ENCODE data around the gene DPH6.

DPH6 gene

DNA sequence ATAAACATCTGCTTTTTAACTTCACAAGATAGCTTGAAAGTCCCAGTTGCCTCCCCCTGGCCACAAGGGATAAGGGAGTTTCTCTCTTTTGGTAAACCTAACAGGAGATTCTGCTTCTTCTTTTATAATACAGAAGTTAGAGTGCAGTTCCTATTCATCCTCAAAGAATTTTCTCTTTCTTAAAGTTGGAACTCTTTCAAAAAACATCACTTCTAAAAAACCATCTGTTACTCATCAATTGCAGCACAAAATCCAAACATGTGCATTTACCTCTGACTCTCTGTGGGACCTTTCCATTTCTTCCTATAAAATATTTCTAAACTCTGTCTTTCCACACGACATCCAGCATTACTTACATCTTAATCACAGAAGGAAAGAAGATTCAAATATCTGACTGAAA lies 5.1 kb downstream of the DPH6 start:
- DNase-seq (ENCODE audit: low read depth) = no peak

DNA sequence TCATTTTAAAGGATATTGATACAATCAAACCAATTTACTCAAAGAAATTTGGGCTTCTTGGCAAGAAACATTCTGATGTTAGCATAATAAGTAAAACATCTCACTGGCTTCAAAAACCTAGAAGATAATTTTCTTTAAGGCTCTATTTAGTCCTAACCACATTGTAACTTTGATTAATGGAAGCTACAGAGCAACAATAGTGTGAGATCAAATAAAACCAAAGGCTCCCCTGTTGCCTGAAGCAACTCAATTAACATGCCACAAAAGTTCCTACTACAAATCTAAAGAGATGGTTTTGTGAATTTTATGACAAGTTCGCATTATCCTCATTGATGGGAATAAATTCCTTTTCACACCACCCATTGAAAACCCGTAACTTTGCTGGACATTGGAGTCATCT lies 5.9 kb downstream of the DPH6 start:
- DNase-seq (ENCODE audit: low read depth) = no peak

DNA sequence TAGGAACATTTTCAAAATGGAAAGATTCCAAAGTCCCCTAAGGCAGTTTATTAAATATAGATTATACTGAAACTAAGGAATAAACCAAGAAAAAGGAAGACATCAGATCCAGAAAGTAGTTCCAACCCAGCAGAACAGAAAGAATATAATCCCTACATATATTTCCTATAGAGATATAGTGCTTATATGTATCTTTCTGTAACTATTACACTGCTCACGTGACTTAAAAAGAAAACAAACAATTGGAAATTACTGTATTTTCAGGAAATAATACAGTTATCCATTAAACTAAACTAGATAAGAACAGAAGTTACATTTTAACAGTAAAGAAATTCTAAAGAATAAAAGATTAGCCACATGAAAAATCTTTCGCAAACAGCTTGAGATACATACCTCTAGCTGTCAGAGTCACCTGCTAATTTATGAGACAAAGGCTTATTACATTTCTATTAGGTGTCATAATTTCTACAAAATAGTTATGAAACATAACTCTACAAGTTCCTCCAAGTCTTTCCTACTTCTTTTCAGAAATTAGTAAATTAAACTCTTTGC lies 10.5 kb downstream of the DPH6 start:
- DNase-seq (ENCODE audit: low read depth) = no peak

- DNase-seq (ENCODE audit: low read depth) = no peak
These were observed 12.5 kb downstream of the DPH6 start for GRCh38 chr15:35533130-35534110.

DNA sequence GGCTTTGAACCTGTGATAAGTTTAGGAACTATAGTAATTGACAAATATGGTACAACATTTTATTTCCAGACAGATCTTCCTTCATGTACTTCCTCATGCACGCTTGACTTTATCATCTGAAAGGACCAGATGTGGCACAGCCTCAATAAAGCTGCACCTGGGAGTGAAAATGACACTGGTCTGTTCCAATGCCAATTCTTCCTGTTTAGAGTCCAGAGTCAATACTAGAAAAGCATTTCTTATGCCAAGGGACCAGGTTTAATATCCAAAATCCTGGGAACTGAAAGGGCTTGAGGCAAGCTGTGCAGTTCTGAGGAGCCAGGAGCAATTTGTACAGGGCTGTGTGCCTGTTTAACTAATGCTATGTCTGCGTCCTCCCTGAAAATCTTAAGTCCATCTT lies 15.3 kb downstream of the DPH6 start:
- no peak for DNase-seq (ENCODE audit: low read depth)

GRCh38 chr15:35529784-35530183 lies 16.2 kb downstream of the DPH6 start:
- DNase-seq (ENCODE audit: low read depth) = no peak

GRCh38 chr15:35522061-35522460 lies 23.9 kb downstream of the DPH6 start:
- no peak for DNase-seq (ENCODE audit: low read depth)

DNA sequence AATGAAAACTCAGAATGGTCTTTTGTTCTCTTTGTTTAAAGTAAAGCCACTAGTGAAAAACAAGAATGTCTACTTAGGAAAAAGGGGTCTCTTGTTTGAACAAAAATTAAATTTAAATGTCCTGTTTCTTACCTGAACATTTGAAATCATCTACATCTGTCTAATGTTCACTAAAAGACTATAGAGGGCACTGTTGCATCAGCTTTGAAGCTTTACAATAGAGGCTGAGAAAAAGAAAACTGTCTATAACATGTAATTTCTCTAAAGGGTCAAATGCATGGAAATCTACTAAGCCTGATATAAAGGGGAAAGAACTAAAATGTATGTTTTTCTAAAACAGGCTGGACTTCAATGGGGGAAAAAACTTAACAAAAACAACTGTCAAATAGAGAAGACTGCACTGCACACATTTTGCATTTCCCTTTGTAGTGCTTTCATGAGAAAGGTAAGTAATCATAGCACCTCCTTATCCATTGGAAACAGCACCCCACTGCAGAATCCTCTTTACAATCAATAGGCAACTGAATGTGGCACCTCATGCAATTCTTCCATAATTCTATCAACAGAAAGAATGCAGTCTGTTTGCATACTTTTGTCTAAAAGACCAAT lies 26.3 kb downstream of the DPH6 start:
- no peak for DNase-seq (ENCODE audit: low read depth)

DNA sequence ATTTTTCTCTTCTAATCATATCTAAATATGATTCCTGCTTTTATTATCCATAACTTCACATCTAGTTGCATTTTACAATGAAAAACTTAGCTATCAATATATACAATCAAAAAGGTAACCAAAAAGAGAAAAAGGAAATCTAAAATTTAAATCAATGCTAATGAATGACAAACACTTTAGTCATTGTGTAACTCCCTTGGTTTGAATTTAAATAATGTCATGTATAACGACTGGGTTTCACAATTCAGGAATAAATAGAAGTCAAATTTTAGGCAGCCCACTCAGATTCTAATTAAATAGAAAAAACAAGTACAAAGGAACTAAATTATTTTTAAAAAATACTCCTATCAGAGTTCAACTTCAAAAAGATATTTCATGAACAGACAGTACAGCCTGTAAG lies 26.9 kb downstream of the DPH6 start:
- DNase-seq (ENCODE audit: low read depth) = no peak

- no peak for DNase-seq (ENCODE audit: low read depth)
These were observed 31.2 kb downstream of the DPH6 start for GRCh38 chr15:35514759-35515158.

DNA sequence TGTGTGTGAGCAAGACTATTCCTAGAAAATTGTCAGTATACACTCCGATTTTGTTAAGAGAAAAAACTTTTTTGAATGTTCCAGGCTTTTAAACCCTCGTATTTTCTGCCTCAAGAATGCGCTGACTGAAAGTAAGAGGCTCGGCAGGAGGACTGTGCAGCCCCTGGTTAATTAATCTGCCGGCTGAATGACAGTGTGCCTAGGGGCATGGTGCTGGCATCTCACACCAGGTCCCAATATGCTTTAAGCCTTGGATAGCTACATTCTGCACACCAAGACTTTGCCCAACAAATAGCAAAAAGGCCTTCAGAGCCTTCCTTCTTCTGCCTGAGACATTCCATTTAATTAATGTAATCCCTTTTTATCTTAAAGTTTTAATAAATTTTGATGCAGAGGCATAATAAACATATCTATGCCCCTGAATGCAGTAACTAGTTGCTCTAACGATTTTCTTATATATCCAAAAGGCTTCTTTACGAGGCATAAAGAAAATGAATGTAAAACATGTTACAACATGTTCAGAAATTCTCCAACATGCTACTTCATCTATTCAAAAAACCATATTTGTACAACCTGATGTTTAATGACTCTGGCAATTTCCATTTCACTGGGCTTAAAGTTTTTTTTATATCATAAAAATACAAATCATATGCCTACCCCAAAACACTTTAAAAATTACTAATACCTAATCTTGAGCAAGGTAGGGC lies 37.9 kb downstream of the DPH6 start:
- no peak for DNase-seq (ENCODE audit: low read depth)

DNA sequence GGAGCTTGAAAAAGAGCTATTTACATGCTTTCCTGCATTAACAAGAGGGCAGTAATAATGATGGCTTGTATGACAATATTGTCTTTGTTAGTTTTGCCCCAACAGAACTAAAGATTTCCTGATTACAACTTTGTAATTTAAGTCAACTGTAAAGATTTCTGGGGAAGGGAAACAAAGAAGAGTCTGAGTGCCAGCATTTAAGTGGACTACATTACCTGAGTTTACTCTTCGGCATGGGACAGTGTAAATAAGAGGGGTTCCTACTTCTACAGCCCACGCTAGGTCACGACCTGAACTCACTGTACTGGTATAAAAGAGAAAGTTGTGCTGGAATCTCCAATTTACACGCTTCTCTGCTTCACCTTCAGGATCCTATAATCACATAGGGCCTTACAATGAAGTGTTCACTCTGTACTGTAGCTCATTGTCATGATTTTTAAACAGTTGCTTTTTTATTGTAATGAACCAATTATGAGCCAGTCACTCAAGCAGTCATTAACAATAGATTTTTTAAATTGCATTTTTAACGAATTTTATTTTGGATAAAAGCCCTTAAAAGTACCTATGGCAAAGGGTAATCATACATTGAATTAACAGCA lies 39.6 kb downstream of the DPH6 start:
- no peak for DNase-seq (ENCODE audit: low read depth)

GRCh38 chr15:35505809-35506208 lies 40.2 kb downstream of the DPH6 start:
- DNase-seq (ENCODE audit: low read depth) = no peak

DNA sequence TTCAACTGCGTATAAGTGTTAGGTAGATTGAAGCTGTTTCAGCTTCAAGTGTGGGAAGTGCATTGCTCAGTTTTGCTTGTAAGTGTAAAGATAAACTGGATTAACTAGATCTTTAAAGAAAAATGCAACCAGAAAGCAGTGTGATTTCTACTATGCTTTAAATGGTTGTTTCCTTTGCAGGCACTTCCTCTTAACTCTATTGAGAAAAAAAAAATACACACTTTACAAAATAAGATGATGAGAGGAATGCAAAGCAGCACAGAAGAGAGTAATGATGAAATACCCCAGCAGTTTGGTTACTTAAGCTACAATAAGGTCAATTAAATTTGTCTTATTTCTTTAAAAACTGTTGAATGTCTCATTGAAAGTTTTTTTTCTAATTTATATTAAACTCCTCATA lies 40.8 kb downstream of the DPH6 start:
- no peak for DNase-seq (ENCODE audit: low read depth)

GRCh38 chr15:35499723-35500122 lies 46.2 kb downstream of the DPH6 start:
- no peak for DNase-seq (ENCODE audit: low read depth)

GRCh38 chr15:35496585-35496984 lies 49.4 kb downstream of the DPH6 start:
- DNase-seq (ENCODE audit: low read depth) = no peak

GRCh38 chr15:35495080-35495479 lies 50.9 kb downstream of the DPH6 start:
- no peak for DNase-seq (ENCODE audit: low read depth)

DNA sequence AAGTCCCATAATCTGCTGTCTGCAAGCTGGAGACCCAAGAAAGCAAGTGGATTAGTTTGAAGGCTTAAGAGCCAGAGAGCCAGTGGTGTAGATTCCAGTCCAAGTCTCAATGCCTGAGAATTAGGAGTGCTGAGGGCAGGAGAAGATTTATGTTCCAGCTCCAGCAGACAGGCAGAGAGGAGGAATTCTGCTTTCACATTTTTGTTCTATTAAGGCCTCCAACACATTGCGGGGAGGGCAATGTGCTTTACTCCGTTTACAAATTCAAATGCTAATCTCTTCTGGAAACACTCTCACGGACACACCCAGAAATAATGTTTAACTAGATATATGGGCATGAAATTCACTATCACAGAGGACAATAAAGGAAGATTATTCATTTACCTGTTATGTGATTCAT lies 54.0 kb downstream of the DPH6 start:
- DNase-seq (ENCODE audit: low read depth) = no peak

GRCh38 chr15:35491173-35491572 lies 54.8 kb downstream of the DPH6 start:
- DNase-seq (ENCODE audit: low read depth) = no peak

- no peak for DNase-seq (ENCODE audit: low read depth)
These were observed 55.5 kb downstream of the DPH6 start for GRCh38 chr15:35490511-35490910.

DNA sequence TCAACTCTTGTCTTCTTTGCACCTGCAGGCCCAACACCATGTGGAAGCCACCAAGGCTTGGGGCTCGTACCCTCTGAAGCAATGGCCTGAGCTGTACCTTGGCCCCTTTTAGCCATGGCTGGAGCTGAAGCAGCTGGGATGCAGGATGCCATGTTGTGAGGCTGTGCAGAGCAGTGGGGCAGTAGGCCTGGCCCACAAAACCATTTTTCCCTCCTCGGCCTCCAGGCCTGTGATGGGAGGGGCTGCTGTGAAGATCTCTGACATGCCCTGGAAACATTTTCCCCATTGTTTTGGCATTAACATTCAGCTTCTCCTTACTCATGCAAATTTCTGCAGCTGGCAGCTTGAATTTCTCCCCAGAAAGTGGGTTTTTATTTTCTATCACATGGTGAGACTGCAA lies 58.5 kb downstream of the DPH6 start:
- DNase-seq (ENCODE audit: low read depth) = no peak

GRCh38 chr15:35486296-35486695 lies 59.7 kb downstream of the DPH6 start:
- DNase-seq (ENCODE audit: low read depth) = no peak
